NCI-H2196 (cell line): Measurements from ENCODE around the gene BOC.
A peak's percentile ranks its signal among the peaks of the same experiment; 100 is the strongest.

ENCODE experiments used
- DNase-seq: peaks from one replicate; lab custom pipeline; 2025; ENCODE audit not compliant: unreplicated experiment; lab: John Stamatoyannopoulos, UW

The BOC gene

DNA sequence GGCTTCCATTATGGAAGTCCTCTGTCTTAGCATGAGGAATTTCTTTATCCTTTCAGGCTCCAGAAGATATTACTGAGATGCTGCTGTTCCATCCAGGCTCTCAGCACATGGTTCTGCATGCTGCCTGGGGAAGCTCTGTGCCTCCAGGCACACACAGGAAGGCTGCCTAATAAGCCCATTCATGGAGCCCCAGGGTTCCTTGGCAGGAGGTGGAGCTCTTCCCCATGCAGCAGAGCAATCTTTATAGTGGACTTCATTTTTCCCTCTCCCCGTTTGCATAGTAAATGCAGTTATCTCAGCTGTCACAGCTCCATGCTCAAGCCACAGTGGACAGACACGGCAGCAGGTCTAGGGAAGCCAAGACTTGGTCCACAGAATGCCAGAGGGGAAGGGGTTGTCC, 57.6 kb downstream of the BOC start:
- no peak for DNase-seq

GRCh38 chr3:113269661-113270060, 58.3 kb downstream of the BOC start:
- DNase-seq, result no peak

DNA sequence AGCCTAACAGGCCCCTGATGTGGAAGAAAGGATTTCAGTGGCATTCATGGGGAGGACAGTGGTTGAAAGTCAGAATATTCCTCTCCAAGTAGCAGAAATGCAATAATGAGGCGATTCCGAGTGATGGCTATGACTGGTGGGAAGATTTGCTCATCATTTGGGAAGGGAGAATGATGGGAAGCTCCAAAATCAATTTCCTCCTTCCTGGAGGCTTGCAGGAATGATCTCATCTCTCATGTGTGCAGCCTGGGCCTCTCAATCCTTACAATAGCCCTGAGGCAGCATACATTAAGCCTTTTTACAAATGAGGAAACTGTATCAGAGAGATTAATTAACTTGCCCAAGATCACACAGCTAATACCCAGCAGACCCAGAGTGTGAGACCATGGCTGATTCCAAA, 58.7 kb downstream of the BOC start:
- DNase-seq, result no peak

DNA sequence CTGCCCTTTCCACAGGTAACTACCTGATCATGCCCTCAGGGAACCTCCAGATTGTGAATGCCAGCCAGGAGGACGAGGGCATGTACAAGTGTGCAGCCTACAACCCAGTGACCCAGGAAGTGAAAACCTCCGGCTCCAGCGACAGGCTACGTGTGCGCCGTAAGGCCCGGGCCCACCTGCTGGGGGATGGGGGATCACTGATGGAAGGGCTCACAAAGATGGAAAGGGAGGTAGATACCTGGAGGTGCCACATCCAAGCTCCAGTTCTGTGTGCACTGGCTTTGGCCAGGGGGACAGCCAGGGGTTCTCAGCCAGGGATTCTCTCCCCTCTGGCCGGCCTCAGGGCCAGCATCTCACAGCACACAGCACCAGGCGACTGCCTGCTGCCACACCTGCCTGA, 59.4 kb downstream of the BOC start:
- DNase-seq, result no peak

DNA sequence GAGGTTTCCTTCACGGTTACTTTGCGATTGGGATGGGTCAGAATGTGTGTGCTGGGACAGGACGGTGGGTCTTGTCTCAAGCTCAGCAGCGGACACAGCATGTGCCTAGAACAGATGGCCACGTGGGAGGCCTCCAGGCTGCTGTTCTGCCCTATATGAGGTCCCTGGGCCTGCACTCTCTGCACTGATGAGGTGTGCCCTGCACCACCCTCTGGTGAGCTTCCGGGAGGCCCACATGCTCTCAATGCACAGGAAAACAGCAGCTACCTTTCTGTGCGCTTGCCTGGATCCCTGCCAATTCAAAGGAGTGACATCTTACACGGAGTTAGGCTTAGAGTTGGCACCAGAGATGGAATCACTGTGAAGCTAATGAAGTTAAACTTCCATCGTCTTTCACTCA, 59.8 kb downstream of the BOC start:
- no peak for DNase-seq

GRCh38 chr3:113271594-113272384, 60.4 kb downstream of the BOC start:
- no peak for DNase-seq

- no peak for DNase-seq
These were observed 61.0 kb downstream of the BOC start for GRCh38 chr3:113272385-113272779.

GRCh38 chr3:113273011-113273410, 61.7 kb downstream of the BOC start:
- DNase-seq, result no peak

GRCh38 chr3:113273604-113274378, 62.4 kb downstream of the BOC start:
- no peak for DNase-seq

- peak; percentile 43 for DNase-seq
These were observed 63.3 kb downstream of the BOC start for GRCh38 chr3:113274425-113275257.

- no peak for DNase-seq
These were observed 63.9 kb downstream of the BOC start for GRCh38 chr3:113275258-113275556.

DNA sequence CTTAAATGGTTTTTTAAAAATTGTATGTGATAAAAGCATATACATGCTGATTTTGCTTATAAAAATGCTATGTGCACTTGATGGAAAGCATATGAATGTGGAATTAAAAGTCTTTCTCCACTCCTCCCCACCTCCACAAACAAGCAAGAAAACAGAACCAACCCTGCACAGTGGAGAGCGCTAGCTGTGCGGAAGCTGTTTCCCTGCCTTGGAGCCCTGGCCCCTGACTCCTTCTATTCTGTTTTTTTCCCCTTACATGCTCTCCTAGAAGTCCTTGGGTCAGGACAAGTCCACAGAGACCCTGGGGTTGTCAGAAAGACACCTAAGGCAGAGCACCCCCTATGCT, 64.2 kb downstream of the BOC start:
- no peak for DNase-seq

- peak; percentile 90 for DNase-seq
These were observed 64.8 kb downstream of the BOC start for GRCh38 chr3:113275929-113276750.

DNA sequence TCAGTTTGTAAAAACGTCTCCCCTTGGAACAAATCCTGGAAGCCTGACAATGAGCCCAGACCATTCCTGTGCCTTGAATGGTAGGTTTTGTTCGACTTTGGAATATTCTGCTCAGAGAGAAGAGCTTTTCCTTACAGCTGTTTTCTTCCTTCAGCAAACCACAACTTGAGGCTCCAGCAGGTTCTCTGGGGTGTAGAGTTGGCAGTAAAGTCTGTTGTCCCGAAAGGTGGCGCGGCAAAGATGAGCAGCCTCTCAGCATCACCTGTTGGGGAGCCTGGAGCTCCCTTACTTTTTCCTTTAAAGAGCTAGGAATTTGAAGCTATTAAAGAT, 65.4 kb downstream of the BOC start:
- DNase-seq, result no peak

GRCh38 chr3:113277414-113277813, 66.1 kb downstream of the BOC start:
- DNase-seq, result no peak

DNA sequence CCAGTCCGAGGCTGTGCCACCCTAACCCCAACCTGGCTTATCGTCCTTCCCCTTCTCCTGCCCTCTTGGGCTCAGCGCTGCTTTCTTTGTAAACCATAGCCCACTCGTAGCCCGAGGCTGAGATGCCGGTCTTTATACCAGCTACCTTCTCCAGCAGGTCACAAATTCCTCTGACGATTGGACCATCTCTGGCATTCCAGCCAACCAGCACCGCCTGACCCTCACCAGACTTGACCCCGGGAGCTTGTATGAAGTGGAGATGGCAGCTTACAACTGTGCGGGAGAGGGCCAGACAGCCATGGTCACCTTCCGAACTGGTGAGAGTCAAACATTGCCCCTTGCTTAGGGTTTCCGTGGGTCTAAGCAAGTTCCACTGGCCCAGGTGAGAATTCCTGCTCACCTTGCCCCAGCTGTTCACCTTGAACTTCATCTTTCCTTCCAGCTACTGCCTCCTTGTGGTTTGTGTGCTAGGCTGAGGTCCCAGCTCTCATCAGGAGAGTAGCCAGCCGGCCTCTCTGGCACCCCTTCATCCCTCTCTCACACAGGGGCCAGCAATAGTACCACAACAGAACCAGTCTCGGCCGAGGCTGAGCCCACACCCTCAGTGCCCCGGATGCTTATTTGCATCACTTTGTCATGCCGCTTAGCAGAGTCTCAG, 66.7 kb downstream of the BOC start:
- no peak for DNase-seq

- no peak for DNase-seq
These were observed 67.2 kb downstream of the BOC start for GRCh38 chr3:113278599-113278955.

GRCh38 chr3:113279686-113280085, 68.3 kb downstream of the BOC start:
- DNase-seq, result no peak

DNA sequence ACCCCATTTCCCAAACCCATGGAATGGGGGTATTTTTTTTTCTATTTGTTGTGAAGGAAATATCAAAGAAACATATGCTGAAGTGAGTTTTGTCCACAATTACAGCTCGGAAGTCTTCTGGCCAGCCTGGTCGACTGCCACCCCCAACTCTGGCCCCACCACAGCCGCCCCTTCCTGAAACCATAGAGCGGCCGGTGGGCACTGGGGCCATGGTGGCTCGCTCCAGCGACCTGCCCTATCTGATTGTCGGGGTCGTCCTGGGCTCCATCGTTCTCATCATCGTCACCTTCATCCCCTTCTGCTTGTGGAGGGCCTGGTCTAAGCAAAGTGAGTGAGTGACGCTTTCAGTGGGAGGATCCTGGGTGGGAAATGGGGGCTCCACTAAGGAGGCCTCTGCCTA, 71.9 kb downstream of the BOC start:
- no peak for DNase-seq

GRCh38 chr3:113284453-113285050, 73.2 kb downstream of the BOC start:
- no peak for DNase-seq
